Islet of Langerhans (tissue), 1 donor: ENCODE data around the gene STRA8.
"Not testable (repeated sequence)": the region's sequence is repeated elsewhere in the genome, so short reads cannot be mapped to it uniquely, and the experiment has no call there.

Experiments used
- FAIRE-seq: peaks from one replicate; lab custom pipeline; 2011; peaks lifted over from hg19 to GRCh38; lab: Jason Lieb, UNC

The STRA8 gene

GRCh38 chr7:135205850-135206249, 27.8 kb upstream of the STRA8 start:
- no peak for FAIRE-seq

- no peak for FAIRE-seq
Observed at GRCh38 chr7:135206941-135207391, 26.7 kb upstream of the STRA8 start.

- no peak for FAIRE-seq
Observed at GRCh38 chr7:135207406-135208101, 26.1 kb upstream of the STRA8 start.

- FAIRE-seq, result no peak
Observed at GRCh38 chr7:135208102-135208793, 25.4 kb upstream of the STRA8 start.

- no peak for FAIRE-seq
Observed at GRCh38 chr7:135209225-135209834, 24.3 kb upstream of the STRA8 start.

- FAIRE-seq, result no peak
Observed at GRCh38 chr7:135210888-135211178, 22.8 kb upstream of the STRA8 start.

GRCh38 chr7:135211179-135211945, 22.3 kb upstream of the STRA8 start, which contains the start of gene WDR91:
TSS of gene WDR91 (minus strand) at chr7:135211526. CDS start at chr7:135211502, 24 bp downstream.
- no peak for FAIRE-seq

GRCh38 chr7:135211946-135212685, 21.5 kb upstream of the STRA8 start:
- FAIRE-seq, result not testable (repeated sequence)

- FAIRE-seq, result no peak
Observed at GRCh38 chr7:135213831-135214230, 19.8 kb upstream of the STRA8 start.

- FAIRE-seq, result no peak
Observed at GRCh38 chr7:135215180-135215579, 18.5 kb upstream of the STRA8 start.

GRCh38 chr7:135215698-135216097, 17.9 kb upstream of the STRA8 start:
- FAIRE-seq, result no peak

GRCh38 chr7:135217645-135218509, 15.8 kb upstream of the STRA8 start:
- no peak for FAIRE-seq

GRCh38 chr7:135224027-135224426, 9.6 kb upstream of the STRA8 start:
- FAIRE-seq, result no peak

- no peak for FAIRE-seq
Observed at GRCh38 chr7:135231686-135232085, 2.0 kb upstream of the STRA8 start.

GRCh38 chr7:135232087-135232486, 1.6 kb upstream of the STRA8 start:
- no peak for FAIRE-seq

GRCh38 chr7:135232720-135233119, 918 bp upstream of the STRA8 start:
- FAIRE-seq, result no peak

GRCh38 chr7:135234095-135234494, 457 bp downstream of the STRA8 start:
- FAIRE-seq, result not testable (repeated sequence)

GRCh38 chr7:135234727-135235126, 1.1 kb downstream of the STRA8 start:
- no peak for FAIRE-seq

GRCh38 chr7:135235841-135236240, 2.2 kb downstream of the STRA8 start:
- no peak for FAIRE-seq

- FAIRE-seq, result no peak
Observed at GRCh38 chr7:135236727-135237126, 3.1 kb downstream of the STRA8 start.

GRCh38 chr7:135238112-135238744, 4.6 kb downstream of the STRA8 start:
- FAIRE-seq, result no peak
